ENCODE data around the gene TBX21.

Gene TBX21

GRCh38 chr17:47713980-47714700 is 18.9 kb upstream of the TBX21 start:
- DNase-seq = no peak

GRCh38 chr17:47714773-47715396 is 18.2 kb upstream of the TBX21 start:
- no peak for DNase-seq

GRCh38 chr17:47715669-47716325 is 17.2 kb upstream of the TBX21 start:
- DNase-seq = no peak

GRCh38 chr17:47716375-47716774 is 16.7 kb upstream of the TBX21 start:
- no peak for DNase-seq

GRCh38 chr17:47717261-47717697 is 15.8 kb upstream of the TBX21 start:
- peak in 1 of 5 donors; percentile 61 for DNase-seq

- DNase-seq = no peak
Observed at GRCh38 chr17:47717979-47718621, 14.9 kb upstream of the TBX21 start.

- no peak for DNase-seq
Observed at GRCh38 chr17:47718634-47719405, 14.2 kb upstream of the TBX21 start.

- DNase-seq = peak in 1 of 5 donors; percentile 83
Observed at GRCh38 chr17:47719411-47720152, 13.5 kb upstream of the TBX21 start.

GRCh38 chr17:47720196-47720595 is 12.8 kb upstream of the TBX21 start:
- DNase-seq = no peak

GRCh38 chr17:47720754-47721533 is 12.1 kb upstream of the TBX21 start:
- DNase-seq = peak; percentile 32 to 93 (median 64)

- peak in 1 of 5 donors; percentile 16 for DNase-seq
Observed at GRCh38 chr17:47721725-47722124, 11.3 kb upstream of the TBX21 start.

- DNase-seq = no peak
Observed at GRCh38 chr17:47724705-47725104, 8.3 kb upstream of the TBX21 start.

- DNase-seq = no peak
Observed at GRCh38 chr17:47725446-47726111, 7.5 kb upstream of the TBX21 start.

GRCh38 chr17:47726796-47727703 is 6.0 kb upstream of the TBX21 start:
- no peak for DNase-seq

- no peak for DNase-seq
Observed at GRCh38 chr17:47727704-47728036, 5.4 kb upstream of the TBX21 start.

- no peak for DNase-seq
Observed at GRCh38 chr17:47728214-47728877, 4.7 kb upstream of the TBX21 start.

GRCh38 chr17:47729476-47729875 is 3.6 kb upstream of the TBX21 start:
- DNase-seq = no peak

GRCh38 chr17:47730681-47731080 is 2.4 kb upstream of the TBX21 start:
- DNase-seq = no peak

- no peak for DNase-seq
Observed at GRCh38 chr17:47731396-47731795, 1.6 kb upstream of the TBX21 start.

All from T-helper 1 cell (primary cell).